ENCODE results near the gene CTDP1.
"Not testable (repeated sequence)": the region's sequence is repeated elsewhere in the genome, so short reads cannot be mapped to it uniquely, and the experiment has no call there.

The CTDP1 gene

DNA sequence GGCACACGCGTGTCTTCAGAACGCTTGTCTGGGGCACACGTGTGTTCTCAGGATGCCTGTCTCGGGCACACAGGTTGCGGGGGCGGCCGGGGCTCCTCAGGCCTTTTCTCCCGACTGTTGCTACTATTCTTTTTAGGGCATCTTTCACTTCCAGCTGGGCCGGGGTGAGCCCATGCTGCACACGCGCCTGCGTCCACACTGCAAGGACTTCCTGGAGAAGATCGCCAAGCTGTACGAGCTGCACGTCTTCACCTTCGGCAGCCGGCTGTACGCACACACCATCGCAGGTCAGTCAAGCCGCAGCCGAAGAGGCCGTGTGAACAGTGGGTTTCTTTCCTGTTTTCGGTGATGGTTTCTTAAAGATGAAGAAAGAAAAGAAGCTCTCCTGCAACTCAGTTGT lies 25.0 kb downstream of the CTDP1 start:
- DNase-seq: no peak

- DNase-seq: no peak
Observed at GRCh38 chr18:79705272-79705671, 25.7 kb downstream of the CTDP1 start.

GRCh38 chr18:79706006-79706405 lies 26.4 kb downstream of the CTDP1 start:
- no peak for DNase-seq

- no peak for DNase-seq
Observed at GRCh38 chr18:79706658-79707057, 27.1 kb downstream of the CTDP1 start.

DNA sequence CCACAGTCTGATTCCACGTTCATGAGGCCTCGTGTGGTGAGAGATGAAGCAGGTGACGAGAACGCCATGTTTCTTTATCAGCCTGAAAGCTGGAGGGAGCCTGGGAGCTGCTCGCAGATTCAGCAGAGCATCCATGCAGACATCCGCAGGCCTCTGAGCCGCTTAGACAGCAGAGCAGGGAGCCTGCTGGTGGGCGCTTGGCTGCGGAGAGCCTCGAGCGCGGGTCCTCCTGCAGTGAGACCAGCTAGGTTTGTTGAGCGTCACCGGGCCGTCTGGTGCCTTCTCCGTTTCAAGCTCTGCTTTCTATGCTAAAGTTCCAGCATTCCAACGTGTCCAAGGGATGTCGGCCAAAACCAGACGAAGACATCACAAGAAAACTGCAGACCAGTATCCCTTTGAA lies 27.6 kb downstream of the CTDP1 start:
- DNase-seq: no peak

- no peak for DNase-seq
Observed at GRCh38 chr18:79707671-79708070, 28.1 kb downstream of the CTDP1 start.

GRCh38 chr18:79708412-79708811 lies 28.8 kb downstream of the CTDP1 start:
- DNase-seq: no peak

- DNase-seq: no peak
Observed at GRCh38 chr18:79712206-79712857, 32.7 kb downstream of the CTDP1 start.

DNA sequence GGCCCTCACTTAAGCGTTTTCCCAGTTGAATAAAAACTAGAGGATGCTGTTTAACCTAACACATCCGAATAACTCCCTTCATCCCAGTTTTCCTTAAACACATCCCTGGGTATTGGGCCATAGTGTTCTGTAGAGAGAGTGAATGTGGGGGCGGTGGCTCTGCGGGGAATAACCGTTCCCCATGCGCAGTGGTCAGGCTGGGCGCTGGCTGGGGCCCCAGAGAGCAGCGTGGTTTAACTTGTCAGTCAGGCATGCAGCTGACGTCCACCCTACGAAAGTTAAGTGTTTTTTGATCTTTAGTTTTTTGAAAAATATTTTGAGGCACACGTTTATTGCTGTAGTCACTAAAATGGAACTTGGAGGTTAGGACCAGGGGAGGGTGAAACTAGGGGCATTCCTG lies 33.7 kb downstream of the CTDP1 start:
- DNase-seq: no peak

DNA sequence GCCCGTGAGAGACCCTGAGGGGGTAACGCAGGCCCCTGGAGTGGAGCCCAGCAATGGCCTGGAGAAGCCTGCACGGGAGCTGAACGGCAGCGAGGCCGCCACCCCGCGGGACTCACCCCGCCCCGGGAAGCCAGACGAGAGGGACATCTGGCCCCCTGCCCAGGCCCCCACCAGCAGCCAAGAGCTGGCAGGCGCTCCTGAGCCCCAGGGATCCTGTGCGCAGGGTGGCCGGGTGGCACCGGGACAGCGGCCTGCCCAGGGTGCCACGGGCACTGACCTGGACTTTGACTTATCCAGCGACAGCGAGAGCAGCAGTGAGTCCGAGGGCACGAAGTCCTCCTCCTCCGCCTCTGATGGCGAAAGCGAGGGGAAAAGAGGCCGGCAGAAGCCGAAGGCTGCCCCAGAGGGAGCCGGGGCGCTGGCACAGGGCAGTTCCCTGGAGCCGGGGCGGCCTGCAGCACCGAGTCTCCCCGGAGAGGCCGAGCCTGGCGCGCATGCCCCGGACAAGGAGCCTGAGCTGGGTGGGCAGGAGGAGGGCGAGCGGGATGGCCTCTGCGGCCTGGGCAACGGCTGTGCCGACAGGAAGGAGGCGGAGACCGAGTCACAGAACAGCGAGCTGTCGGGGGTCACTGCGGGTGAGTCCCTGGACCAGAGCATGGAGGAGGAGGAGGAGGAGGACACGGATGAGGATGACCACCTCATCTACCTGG lies 35.1 kb downstream of the CTDP1 start:
- no peak for DNase-seq

DNA sequence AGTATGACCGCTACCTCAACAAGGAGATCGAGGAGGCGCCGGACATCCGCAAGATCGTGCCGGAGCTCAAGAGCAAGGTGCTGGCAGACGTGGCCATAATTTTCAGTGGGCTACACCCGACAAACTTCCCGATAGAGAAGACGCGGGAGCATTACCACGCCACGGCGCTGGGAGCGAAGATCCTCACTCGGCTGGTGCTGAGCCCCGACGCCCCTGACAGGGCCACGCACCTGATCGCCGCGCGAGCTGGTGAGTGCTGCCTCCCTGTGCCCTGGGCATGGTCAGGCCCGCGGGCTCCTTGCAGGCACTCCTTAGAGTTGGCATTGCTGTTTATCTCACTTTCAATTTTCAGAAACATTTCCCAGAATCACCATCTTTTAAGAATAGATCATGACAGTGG lies 35.7 kb downstream of the CTDP1 start:
- DNase-seq: no peak

DNA sequence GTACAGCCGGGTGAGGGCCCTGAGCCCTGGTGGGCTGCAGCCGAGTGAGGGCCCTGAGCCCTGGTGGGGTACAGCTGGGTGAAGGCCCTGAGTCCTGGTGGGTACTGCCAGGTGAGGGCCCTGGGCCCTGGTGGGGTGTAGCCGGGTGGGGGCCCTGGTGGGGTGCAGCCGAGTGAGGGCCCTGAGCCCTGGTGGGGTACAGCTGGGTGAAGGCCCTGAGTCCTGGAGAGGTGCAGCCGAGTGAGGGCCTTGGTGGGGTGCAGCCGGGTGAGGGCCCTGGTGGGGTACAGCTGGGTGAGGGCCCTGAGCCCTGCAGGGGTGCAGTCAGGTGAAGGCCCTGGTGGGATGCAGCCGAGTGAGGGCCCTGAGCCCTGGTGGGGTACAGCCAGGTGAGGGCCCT lies 37.5 kb downstream of the CTDP1 start:
- DNase-seq: no peak

- DNase-seq: no peak
Observed at GRCh38 chr18:79717555-79718074, 38.0 kb downstream of the CTDP1 start.

DNA sequence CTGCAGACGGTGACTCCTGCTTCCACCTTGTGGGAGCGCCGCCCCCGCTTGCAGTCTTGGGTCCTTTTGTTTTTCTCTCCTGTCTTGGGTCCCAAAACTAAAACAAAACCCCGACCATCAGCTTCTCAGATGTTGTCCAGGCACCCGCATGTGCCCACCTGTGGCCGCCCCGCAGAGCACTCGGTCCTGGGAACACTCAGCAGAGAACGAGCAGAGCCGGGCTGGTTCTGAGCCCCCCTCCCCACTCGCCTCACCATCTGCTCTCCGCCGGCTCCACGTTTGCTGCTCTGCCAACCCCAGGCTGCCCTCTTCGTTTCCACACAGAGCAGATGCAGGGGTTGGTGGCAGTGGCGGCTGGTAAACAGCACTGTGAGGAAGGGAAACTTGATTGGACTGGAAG lies 38.5 kb downstream of the CTDP1 start:
- DNase-seq: no peak

DNA sequence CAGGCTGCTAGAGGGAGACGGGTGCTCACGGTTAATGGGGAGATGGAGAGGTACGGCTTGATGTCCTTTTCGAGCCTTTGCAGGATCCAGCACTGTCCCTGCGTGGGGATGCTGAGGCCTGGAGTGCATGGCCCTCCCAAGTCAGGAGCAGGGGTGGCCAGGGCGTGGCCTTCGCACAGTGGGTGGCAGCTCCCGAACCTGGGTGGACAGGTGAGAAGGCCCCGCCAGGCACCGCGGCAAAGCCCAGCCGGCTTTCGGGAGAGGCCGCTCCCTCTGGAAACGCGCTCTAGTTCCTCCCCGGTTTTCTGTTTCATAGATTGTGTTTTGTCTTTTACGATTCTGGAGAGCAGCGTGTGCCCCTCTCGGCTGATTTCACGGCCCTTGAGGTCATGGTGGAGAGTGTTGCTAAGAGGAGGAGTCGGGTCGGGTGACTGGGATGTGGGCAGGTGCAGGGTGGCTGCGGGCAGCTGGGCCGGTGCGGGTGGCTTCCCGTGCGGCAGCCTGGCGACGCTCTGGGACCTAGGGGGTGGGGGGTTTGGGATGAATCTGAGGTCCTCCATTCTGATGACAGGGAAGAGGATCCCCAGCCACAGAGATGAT lies 39.4 kb downstream of the CTDP1 start:
- DNase-seq: no peak

GRCh38 chr18:79719478-79720358 lies 40.1 kb downstream of the CTDP1 start:
- DNase-seq: not testable (repeated sequence)

DNA sequence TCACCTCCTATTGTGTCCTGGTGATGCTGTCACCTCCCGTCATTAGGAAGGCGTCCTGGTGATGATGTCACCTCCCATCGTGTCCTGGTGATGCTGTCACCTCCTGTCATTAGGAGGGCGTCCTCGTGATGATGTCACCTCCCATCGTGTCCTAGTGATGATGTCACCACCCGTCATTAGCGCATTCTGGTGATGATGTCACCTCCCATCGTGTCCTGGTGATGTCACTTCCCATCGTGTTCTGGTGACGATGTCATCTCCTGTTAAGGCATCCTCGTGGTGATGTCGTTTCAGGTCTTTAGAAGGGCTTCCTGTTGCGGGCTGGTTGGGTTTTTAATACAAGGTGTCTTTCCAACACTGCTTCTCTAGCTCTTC lies 40.7 kb downstream of the CTDP1 start:
- DNase-seq: no peak

- no peak for DNase-seq
Observed at GRCh38 chr18:79723036-79723435, 43.4 kb downstream of the CTDP1 start.

DNA sequence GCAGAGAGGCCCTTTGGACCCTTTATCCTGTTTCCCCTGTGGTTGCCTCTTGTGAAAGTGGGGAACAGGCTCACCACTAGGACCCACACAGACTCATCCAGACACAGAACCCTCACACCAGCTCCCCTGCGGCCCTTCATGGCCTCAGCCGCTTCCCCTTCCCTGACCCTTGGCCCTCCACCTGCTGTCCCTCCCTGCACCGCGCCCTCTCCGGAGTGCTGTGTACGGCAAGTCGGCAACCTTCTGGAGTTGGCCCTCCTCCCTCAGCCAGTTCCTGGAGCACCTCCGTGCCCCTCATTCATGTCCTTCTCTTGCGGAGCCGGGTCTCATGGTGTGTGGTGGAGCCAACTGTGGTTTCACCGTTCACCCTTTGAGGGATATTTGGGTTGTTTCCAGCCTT lies 44.0 kb downstream of the CTDP1 start:
- no peak for DNase-seq

- DNase-seq: no peak
Observed at GRCh38 chr18:79724299-79725080, 44.9 kb downstream of the CTDP1 start.

GRCh38 chr18:79725486-79725885 lies 45.9 kb downstream of the CTDP1 start:
- DNase-seq: no peak

DNA sequence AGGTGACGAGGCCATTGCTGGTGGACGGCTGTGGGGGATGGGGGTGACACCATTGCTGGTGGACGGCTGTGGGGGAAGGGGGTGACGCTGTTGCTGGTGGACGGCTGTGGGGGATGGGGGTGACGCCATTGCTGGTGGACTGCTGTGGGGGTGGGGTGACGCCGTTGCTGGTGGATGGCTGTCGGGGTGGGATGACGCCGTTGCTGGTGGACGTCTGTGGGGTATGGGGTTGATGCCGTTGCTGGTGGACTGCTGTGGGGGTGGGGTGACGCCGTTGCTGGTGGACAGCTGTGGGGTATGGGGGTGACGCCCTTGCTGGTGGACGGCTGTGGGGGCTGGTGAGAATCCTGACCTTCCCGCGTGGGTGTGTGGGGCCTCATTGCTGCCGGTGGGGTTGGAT lies 47.1 kb downstream of the CTDP1 start:
- no peak for DNase-seq
